NCI-H82 (cell line): ENCODE measurements around the gene BHLHA9.
"Not testable (repeated sequence)": the region's sequence is repeated elsewhere in the genome, so short reads cannot be mapped to it uniquely, and the experiment has no call there.

Source experiments
- DNase-seq: peaks from one replicate; lab custom pipeline; 2025; lab: John Stamatoyannopoulos, UW

BHLHA9 gene

GRCh38 chr17:1300371-1300905, 30.2 kb downstream of the BHLHA9 start:
- DNase-seq: no peak

GRCh38 chr17:1301546-1301945, 31.3 kb downstream of the BHLHA9 start:
- no peak for DNase-seq

- DNase-seq: no peak
Measured at GRCh38 chr17:1302761-1303160, 32.5 kb downstream of the BHLHA9 start.

DNA sequence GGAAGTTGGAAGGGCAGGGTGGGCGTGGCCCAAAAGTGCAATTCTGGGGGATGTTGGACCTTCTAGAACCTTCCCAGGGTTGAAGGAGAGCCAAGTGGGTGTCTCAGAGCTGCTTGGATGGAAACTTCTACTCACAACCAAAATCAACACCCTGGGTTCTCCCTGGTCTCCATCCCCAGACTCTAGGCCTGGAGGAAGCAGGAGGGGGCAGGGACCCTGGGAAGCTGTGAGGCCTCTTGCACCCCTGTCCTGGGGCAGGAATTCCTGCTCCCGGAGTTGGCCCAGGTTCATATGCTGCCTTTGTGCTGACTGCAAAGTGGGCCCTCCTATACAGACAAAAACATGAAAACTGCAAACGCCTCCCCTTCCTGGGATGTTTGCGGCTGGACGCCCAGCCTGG, 34.3 kb downstream of the BHLHA9 start:
- DNase-seq: no peak

GRCh38 chr17:1304962-1305563, 34.8 kb downstream of the BHLHA9 start:
- no peak for DNase-seq

DNA sequence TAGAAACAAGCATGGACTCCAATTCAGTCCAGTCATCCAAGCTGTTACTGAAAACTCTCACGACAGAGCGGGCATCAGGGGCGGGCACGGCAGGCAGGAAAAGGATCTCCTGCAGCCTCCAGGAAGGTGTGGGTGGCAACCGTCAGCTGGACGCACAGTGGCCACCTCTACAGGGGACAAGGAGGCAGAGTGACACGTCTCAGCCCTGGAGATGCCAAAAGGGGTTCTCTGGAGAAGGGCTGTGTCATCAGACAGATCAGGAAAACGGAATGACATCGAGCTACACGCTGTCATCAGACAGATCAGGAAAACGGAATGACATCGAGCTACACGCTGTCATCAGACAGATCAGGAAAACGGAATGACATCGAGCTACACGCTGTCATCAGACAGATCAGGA, 37.6 kb downstream of the BHLHA9 start:
- DNase-seq: not testable (repeated sequence)

DNA sequence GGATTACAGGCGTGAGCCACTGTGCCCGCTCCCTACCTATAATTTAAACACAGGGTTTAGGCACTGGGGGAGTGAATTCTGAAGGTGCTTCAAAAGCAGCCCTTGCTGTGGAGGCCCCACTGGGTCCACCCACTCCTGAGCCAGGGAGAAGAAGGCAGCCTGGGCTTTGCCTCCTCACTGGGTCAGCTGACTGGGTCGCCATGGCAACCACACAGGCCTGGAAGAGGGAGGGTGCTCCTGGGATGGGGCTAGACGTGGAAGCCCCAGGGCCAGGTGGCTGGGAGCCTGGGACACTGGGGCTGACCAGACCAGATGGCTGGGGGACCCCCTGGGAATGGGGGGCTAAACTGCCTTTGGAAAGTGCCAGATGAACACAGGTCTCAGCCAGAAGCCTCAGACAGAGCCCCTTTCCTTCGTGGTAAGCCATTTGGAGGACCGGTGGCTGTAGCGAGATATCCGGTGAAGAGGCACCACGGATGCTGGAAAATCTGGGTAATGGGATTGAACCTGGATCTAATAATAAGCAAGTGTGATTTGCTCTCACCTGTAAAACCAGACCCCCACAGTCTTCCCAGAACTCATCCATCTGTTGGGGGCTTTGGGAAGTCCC, 42.1 kb downstream of the BHLHA9 start:
- peak; percentile 90 for DNase-seq

- no peak for DNase-seq
Measured at GRCh38 chr17:1313270-1314005, 43.2 kb downstream of the BHLHA9 start.

GRCh38 chr17:1315409-1315808, 45.2 kb downstream of the BHLHA9 start:
- no peak for DNase-seq

DNA sequence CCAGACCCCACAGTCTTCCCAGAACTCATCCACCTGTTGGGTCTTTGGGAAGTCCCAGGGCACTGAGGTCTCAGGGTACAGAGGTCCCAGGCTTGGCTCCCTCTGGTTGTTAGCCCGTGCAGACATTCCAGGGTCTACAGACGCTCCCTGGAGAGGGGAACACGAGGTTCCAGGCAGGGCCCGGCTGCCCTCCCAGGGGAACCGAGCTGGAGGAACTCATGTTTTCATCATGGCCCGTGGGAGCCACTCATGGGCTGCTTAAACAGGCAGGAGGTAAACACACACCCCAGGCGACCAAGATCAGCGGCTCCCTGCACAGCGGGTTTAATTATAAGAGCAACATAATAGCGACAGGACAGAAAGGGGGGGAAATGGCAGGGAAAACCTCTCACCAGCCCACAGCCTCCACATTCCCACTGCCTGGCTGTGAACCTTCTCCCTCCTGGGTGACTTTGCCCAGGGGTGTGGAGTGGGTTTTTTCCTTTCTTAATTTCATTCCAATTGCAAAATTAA, 45.7 kb downstream of the BHLHA9 start:
- peak; percentile 41 for DNase-seq
